ENCODE data around the gene USB1. TPM values are rescaled to one million over a fixed set of nuclear protein-coding genes. Genes with fewer than 3 reads are reported as not detected.

Gene USB1
- total and polyA plus RNA-seq, 4 donors, result 8.9 to 40.7 (median 28.3) TPM

DNA sequence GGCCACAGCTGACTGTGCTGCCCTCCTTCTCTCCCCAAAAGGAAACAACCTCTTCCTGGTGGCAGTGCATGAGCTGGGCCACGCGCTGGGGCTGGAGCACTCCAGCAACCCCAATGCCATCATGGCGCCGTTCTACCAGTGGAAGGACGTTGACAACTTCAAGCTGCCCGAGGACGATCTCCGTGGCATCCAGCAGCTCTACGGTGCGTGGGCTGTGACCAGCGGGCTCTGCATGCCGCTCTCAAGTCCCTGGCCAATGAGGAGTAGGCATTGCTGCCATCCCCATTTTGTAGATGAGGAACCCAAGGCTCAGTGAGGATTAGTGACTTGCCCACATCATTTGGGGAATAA lies 39.3 kb downstream of the USB1 start:
- no peak for TF ChIP-seq RXRA (IDR thresholded peaks at IDR 0.05)
- no peak for TF ChIP-seq HNF4A (conservative IDR thresholded peaks at IDR 0.05)
- TF ChIP-seq, protein P1, sequence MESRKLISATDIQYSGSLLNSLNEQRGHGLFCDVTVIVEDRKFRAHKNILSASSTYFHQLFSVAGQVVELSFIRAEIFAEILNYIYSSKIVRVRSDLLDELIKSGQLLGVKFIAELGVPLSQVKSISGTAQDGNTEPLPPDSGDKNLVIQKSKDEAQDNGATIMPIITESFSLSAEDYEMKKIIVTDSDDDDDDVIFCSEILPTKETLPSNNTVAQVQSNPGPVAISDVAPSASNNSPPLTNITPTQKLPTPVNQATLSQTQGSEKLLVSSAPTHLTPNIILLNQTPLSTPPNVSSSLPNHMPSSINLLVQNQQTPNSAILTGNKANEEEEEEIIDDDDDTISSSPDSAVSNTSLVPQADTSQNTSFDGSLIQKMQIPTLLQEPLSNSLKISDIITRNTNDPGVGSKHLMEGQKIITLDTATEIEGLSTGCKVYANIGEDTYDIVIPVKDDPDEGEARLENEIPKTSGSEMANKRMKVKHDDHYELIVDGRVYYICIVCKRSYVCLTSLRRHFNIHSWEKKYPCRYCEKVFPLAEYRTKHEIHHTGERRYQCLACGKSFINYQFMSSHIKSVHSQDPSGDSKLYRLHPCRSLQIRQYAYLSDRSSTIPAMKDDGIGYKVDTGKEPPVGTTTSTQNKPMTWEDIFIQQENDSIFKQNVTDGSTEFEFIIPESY (IDR thresholded peaks at IDR 0.05), result no peak
- TF ChIP-seq, protein P2, sequence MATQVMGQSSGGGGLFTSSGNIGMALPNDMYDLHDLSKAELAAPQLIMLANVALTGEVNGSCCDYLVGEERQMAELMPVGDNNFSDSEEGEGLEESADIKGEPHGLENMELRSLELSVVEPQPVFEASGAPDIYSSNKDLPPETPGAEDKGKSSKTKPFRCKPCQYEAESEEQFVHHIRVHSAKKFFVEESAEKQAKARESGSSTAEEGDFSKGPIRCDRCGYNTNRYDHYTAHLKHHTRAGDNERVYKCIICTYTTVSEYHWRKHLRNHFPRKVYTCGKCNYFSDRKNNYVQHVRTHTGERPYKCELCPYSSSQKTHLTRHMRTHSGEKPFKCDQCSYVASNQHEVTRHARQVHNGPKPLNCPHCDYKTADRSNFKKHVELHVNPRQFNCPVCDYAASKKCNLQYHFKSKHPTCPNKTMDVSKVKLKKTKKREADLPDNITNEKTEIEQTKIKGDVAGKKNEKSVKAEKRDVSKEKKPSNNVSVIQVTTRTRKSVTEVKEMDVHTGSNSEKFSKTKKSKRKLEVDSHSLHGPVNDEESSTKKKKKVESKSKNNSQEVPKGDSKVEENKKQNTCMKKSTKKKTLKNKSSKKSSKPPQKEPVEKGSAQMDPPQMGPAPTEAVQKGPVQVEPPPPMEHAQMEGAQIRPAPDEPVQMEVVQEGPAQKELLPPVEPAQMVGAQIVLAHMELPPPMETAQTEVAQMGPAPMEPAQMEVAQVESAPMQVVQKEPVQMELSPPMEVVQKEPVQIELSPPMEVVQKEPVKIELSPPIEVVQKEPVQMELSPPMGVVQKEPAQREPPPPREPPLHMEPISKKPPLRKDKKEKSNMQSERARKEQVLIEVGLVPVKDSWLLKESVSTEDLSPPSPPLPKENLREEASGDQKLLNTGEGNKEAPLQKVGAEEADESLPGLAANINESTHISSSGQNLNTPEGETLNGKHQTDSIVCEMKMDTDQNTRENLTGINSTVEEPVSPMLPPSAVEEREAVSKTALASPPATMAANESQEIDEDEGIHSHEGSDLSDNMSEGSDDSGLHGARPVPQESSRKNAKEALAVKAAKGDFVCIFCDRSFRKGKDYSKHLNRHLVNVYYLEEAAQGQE (IDR thresholded peaks at IDR 0.05), result no peak
- no peak for TF ChIP-seq FOXA1 (IDR thresholded peaks at IDR 0.05)
- no peak for TF ChIP-seq ATF3 (IDR thresholded peaks at IDR 0.05)
- no peak for TF ChIP-seq GABPA (IDR thresholded peaks at IDR 0.05 in 1 of 2, conservative IDR thresholded peaks at IDR 0.05 in 1 of 2)
- TF ChIP-seq FOXA2 (IDR thresholded peaks at IDR 0.05), result no peak
- TF ChIP-seq JUND (IDR thresholded peaks at IDR 0.05), result no peak
- TF ChIP-seq SP1 (IDR thresholded peaks at IDR 0.05), result no peak
- TF ChIP-seq EGR1 (IDR thresholded peaks at IDR 0.05; ENCODE audit: low read depth in 2 of 2), result no peak
- TF ChIP-seq MAX (IDR thresholded peaks at IDR 0.05), result no peak
- TF ChIP-seq NR2F2 (IDR thresholded peaks at IDR 0.05), result no peak
- no peak for TF ChIP-seq HNF4G (IDR thresholded peaks at IDR 0.05)
- no peak for TF ChIP-seq CTCF (IDR thresholded peaks at IDR 0.05; ENCODE audit: low read depth, low read length, missing input control)
- no peak overlapping the region for H3K27ac ChIP-seq (ENCODE audit: low read depth in 1 of 2, low read length in 2 of 2)
- DNase-seq (ENCODE audit: low spot score), result no peak
- peaks cover 0 to 10% (median 6%) of the 10 kb centered on the region in 4 donors for H3K4me1 ChIP-seq (ENCODE audit: control insufficient read depth in 4 of 4, insufficient read depth in 4 of 4, low read length in 3 of 4)
- peaks cover 15 to 64% (median 38%) of the 10 kb centered on the region in 4 donors for H3K36me3 ChIP-seq (ENCODE audit: control insufficient read depth in 4 of 4, insufficient read depth in 3 of 4, low read depth in 1 of 4, low read length in 3 of 4)
- no peak overlapping the region for H3K4me3 ChIP-seq (ENCODE audit: low read depth in 1 of 3, low read length in 3 of 3)
- no peaks in the 10 kb centered on the region for H3K27me3 ChIP-seq (ENCODE audit: control insufficient read depth in 4 of 4, insufficient read depth in 4 of 4, low read length in 3 of 4)
- WGBS, result 98% methylated on average over 12 of the region's 12 CpGs
- no peak overlapping the region for H3K9ac ChIP-seq (ENCODE audit: low read depth in 1 of 2, low read length in 2 of 2)
- no peaks in the 10 kb centered on the region for H3K9me3 ChIP-seq (ENCODE audit: control insufficient read depth in 4 of 4, low read length in 3 of 4)

DNA sequence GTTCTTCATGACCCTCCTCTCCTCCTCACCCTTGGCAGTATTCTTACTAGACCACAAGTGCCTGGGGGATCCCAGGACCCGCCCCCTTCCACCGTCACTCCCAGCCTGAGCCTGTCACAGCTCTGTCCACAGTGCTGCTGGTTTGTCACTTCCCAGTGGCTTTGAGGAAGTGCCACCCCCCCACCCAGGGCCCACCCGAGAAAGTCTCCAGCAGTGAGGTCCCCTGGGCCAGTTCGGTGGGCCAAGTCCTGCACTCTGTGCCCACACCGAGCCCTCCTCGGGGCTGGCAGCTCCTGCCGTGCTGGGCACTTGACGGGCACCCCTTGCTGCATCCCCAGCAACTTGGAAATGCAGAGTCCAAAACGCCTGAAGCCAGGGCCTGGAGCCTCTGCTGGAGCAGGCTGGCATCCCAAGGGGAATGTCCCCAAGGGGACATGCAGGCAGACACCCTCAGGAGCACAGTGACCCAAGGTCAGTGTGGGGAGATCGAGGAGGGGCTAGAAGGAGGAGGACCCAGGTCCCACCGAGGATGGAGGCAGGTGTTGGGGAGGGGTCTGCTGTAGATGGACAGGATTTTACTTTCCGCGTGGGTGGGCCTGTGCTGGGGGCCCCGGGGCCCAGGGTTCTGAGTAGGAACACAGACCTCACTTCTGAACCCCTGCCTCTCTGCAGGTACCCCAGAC lies 39.9 kb downstream of the USB1 start:
- no peaks in the 10 kb centered on the region for H3K9me3 ChIP-seq (ENCODE audit: control insufficient read depth in 4 of 4, low read length in 3 of 4)
- H3K27me3 ChIP-seq (ENCODE audit: control insufficient read depth in 4 of 4, insufficient read depth in 4 of 4, low read length in 3 of 4), result no peaks in the 10 kb centered on the region
- TF ChIP-seq YY1 (IDR thresholded peaks at IDR 0.05) (no peak), HNF4G (IDR thresholded peaks at IDR 0.05) (no peak), RXRA (IDR thresholded peaks at IDR 0.05) (no peak), FOXA2 (IDR thresholded peaks at IDR 0.05) (no peak), JUND (IDR thresholded peaks at IDR 0.05) (no peak), ATF3 (IDR thresholded peaks at IDR 0.05) (no peak), CTCF (IDR thresholded peaks at IDR 0.05; ENCODE audit: low read depth, low read length, missing input control) (no peak), HNF4A (conservative IDR thresholded peaks at IDR 0.05) (no peak), EGR1 (IDR thresholded peaks at IDR 0.05; ENCODE audit: low read depth in 2 of 2) (no peak), NR2F2 (IDR thresholded peaks at IDR 0.05) (no peak), MAX (IDR thresholded peaks at IDR 0.05) (no peak)
- TF ChIP-seq, protein P1 (IDR thresholded peaks at IDR 0.05), result no peak
- no peak overlapping the region for H3K9ac ChIP-seq (ENCODE audit: low read depth in 1 of 2, low read length in 2 of 2)
- H3K36me3 ChIP-seq (ENCODE audit: control insufficient read depth in 4 of 4, insufficient read depth in 3 of 4, low read depth in 1 of 4, low read length in 3 of 4), result peaks cover 15 to 64% (median 38%) of the 10 kb centered on the region in 4 donors
- no peak for DNase-seq (ENCODE audit: low spot score)
- H3K4me1 ChIP-seq (ENCODE audit: control insufficient read depth in 4 of 4, insufficient read depth in 4 of 4, low read length in 3 of 4), result peaks cover 0 to 9% (median 5%) of the 10 kb centered on the region in 4 donors
- no peak overlapping the region for H3K27ac ChIP-seq (ENCODE audit: low read depth in 1 of 2, low read length in 2 of 2)
- WGBS, result 90% methylated on average over 14 of the region's 14 CpGs
- no peak overlapping the region for H3K4me3 ChIP-seq (ENCODE audit: low read depth in 1 of 3, low read length in 3 of 3)

Data from liver (tissue), 9 donors.